Liver (tissue), 9 donors: Measurements from ENCODE around the gene AK5. TPM values are rescaled to one million over a fixed set of nuclear protein-coding genes. Genes with fewer than 3 reads are reported as not detected.

Source experiments
- DNase-seq: peaks from one replicate; pipeline ENCODE4 v3.0.0-alpha.2; 2017; ENCODE audit warnings: low spot score
- H3K27ac ChIP-seq, 2 donors: one replicate each; pipeline ENCODE4 v1.7.0; 2013; ENCODE audit warnings: inconsistent platforms in 2 of 2, low read length in 2 of 2, control low read depth in 1 of 2, low read depth in 1 of 2, mild to moderate bottlenecking in 1 of 2
- H3K27me3 ChIP-seq, 4 donors: one replicate each; pipeline versions ENCODE4 v1.6.1 to v1.7.0; 2013; ENCODE audit warnings: low read length in 3 of 4, inconsistent platforms in 1 of 4, mild to moderate bottlenecking in 1 of 4, moderate library complexity in 1 of 4; ENCODE audit not compliant: control insufficient read depth in 4 of 4, insufficient read depth in 4 of 4
- H3K36me3 ChIP-seq, 4 donors: one replicate each; pipeline versions ENCODE4 v1.6.1 to v1.7.0; 2013; ENCODE audit warnings: low read length in 3 of 4, mild to moderate bottlenecking in 3 of 4, low read depth in 1 of 4, moderate library complexity in 1 of 4; ENCODE audit not compliant: control insufficient read depth in 4 of 4, insufficient read depth in 3 of 4
- H3K4me1 ChIP-seq, 4 donors: one replicate each; pipeline versions ENCODE4 v1.6.1 to v1.7.0; 2013; ENCODE audit warnings: low read length in 3 of 4, mild to moderate bottlenecking in 3 of 4, moderate library complexity in 1 of 4; ENCODE audit not compliant: control insufficient read depth in 4 of 4, insufficient read depth in 4 of 4
- H3K4me3 ChIP-seq, 3 donors: one replicate each; pipeline versions ENCODE4 v1.6.1 to v1.7.0; 2013; ENCODE audit warnings: low read length in 3 of 3, control low read depth in 1 of 3, low read depth in 1 of 3, mild to moderate bottlenecking in 1 of 3
- H3K9ac ChIP-seq, 2 donors: one replicate each; pipeline ENCODE4 v1.7.0; 2013; ENCODE audit warnings: low read length in 2 of 2, mild to moderate bottlenecking in 2 of 2, moderate library complexity in 2 of 2, control low read depth in 1 of 2, low read depth in 1 of 2
- H3K9me3 ChIP-seq, 4 donors: one replicate each; pipeline versions ENCODE4 v1.6.1 to v1.7.0; 2013; ENCODE audit warnings: low read length in 3 of 4; ENCODE audit not compliant: control insufficient read depth in 4 of 4
- EGR1 ChIP-seq, 2 donors: IDR thresholded peaks; 2 replicates each; pipeline ENCODE4 v1.6.1; 2016 to 2018; ENCODE audit warnings: antibody characterized with exemption in 2 of 2, low read depth in 2 of 2
- FOXA1 ChIP-seq: IDR thresholded peaks from 2 replicates; pipeline ENCODE4 v1.6.1; 2016; ENCODE audit warnings: antibody characterized with exemption
- FOXA2 ChIP-seq: IDR thresholded peaks from 2 replicates; pipeline ENCODE4 v1.6.1; 2016; ENCODE audit warnings: antibody characterized with exemption
- GABPA ChIP-seq, 2 donors: IDR thresholded peaks in 1 of 2; conservative IDR thresholded peaks in 1 of 2; 2 replicates each; pipeline ENCODE4 v1.6.1; 2016; ENCODE audit warnings: antibody characterized with exemption in 2 of 2, mild to moderate bottlenecking in 1 of 2, moderate library complexity in 1 of 2
- HNF4A ChIP-seq, 2 donors: conservative IDR thresholded peaks; 2 replicates each; pipeline ENCODE4 v1.6.1; 2016; ENCODE audit warnings: antibody characterized with exemption in 2 of 2, mild to moderate bottlenecking in 2 of 2
- HNF4G ChIP-seq: IDR thresholded peaks from 2 replicates; pipeline ENCODE4 v1.6.1; 2016; ENCODE audit warnings: antibody characterized with exemption
- JUND ChIP-seq, 2 donors: IDR thresholded peaks; 2 replicates each; pipeline ENCODE4 v1.6.1; 2016; ENCODE audit warnings: antibody characterized with exemption in 2 of 2
- NR2F2 ChIP-seq: IDR thresholded peaks from 2 replicates; pipeline ENCODE4 v1.6.1; 2016; ENCODE audit warnings: antibody characterized with exemption
- RAD21 ChIP-seq, 2 donors: IDR thresholded peaks; 2 replicates each; pipeline ENCODE4 v1.6.1; 2016; ENCODE audit warnings: antibody characterized with exemption in 2 of 2, mild to moderate bottlenecking in 2 of 2
- RXRA ChIP-seq, 2 donors: IDR thresholded peaks; 2 replicates each; pipeline ENCODE4 v1.6.1; 2017 to 2018; ENCODE audit warnings: antibody characterized with exemption in 2 of 2, mild to moderate bottlenecking in 1 of 2
- TAF1 ChIP-seq: conservative IDR thresholded peaks from 2 replicates; pipeline ENCODE4 v1.6.1; 2016; ENCODE audit warnings: antibody characterized with exemption, mild to moderate bottlenecking
- YY1 ChIP-seq: IDR thresholded peaks from 2 replicates; pipeline ENCODE4 v1.6.1; 2016; ENCODE audit warnings: antibody characterized with exemption, mild to moderate bottlenecking
- WGBS: extraction: QIAGEN DNeasy Blood & Tissue Kit; methylation state at CpG from one replicate; pipeline ENCODE4 v1.1.7; 2013; 5-methylcytosine and 5-hydroxymethylcytosine counted together
- polyA plus RNA-seq, 2 donors: library from polyadenylated mRNA; stranded (reverse) in 1 of 2; unstranded in 1 of 2; fragments of 200-250 nt in 1 of 2; fragments of >200 nt in 1 of 2; fragmentation: Nextera tagmentation in 1 of 2; extraction: Ambion mirVana in 1 of 2; gene quantifications; one replicate each; pipeline versions ENCODE4 v1.2.1 to v1.2.3, GENCODE V29; 2013 to 2015
- total RNA-seq, 2 donors: library from RNA; depleted of rRNA; stranded (reverse); fragments of >200 nt; gene quantifications; one replicate each; pipeline ENCODE4 v1.2.3, GENCODE V29; 2014
- TF ChIP-seq, protein P1 (sequence below): IDR thresholded peaks from 2 replicates; pipeline ENCODE4 v1.6.1; 2016; ENCODE audit warnings: antibody characterized with exemption
- TF ChIP-seq, protein P2 (sequence below): fragments of 150-350 bp; IDR thresholded peaks from 2 replicates; pipeline ENCODE4 v1.5.1; 2017; ENCODE audit warnings: improper control_type of control experiment, low read depth, low read length; ENCODE audit not compliant: missing input control
- TF ChIP-seq, protein P3 (sequence below): IDR thresholded peaks from 2 replicates; pipeline ENCODE4 v1.6.1; 2016; ENCODE audit warnings: antibody characterized with exemption
- donor health status: healthy.
- donor health status: healthy.
- donor health status: healthy.
- donor health status: healthy.
- donor health status: healthy.

AK5 gene
- total and polyA plus RNA-seq, 4 donors = 0.12 to 0.33 (median 0.23) TPM

DNA sequence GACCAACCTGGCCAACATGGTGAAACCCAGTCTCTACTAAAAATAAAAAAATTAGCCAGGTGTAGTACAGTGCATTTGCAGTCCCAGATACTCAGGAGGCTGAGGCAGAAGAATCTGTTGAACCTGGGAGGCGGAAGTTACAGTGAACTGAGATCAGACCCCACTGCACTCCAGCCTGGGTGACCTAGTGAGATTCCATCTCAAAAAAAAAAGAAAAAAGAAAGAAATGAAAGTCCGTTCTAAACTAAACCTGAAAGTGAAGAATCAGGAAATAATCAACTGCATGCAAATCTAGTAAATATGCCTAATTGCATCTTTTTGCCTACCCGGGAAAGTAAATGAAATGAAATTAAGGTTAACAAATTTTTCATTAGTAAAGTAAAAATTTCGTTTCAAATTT, 301.1 kb downstream of the AK5 start:
- Histone ChIP-seq H3K27me3 (no peaks in the 10 kb centered on the region), H3K4me3 (no peak overlapping the region), H3K36me3 (peaks cover 0 to 37% (median 18%) of the 10 kb centered on the region in 4 donors), H3K9ac (no peak overlapping the region), H3K27ac (no peak overlapping the region), H3K9me3 (no peaks in the 10 kb centered on the region), H3K4me1 (peaks cover 0 to 18% (median 6%) of the 10 kb centered on the region in 4 donors)
- no peak for DNase-seq
- 94% methylated on average over 4 of the region's 4 CpGs for WGBS
- TF ChIP-seq HNF4G = no peak
- TF ChIP-seq RXRA (IDR thresholded peaks at IDR 0.05) = no peak
- TF ChIP-seq JUND (IDR thresholded peaks at IDR 0.05) = no peak
- no peak for TF ChIP-seq YY1
- no peak for TF ChIP-seq EGR1 (IDR thresholded peaks at IDR 0.05; ENCODE audit: low read depth in 2 of 2)
- TF ChIP-seq, protein P1, sequence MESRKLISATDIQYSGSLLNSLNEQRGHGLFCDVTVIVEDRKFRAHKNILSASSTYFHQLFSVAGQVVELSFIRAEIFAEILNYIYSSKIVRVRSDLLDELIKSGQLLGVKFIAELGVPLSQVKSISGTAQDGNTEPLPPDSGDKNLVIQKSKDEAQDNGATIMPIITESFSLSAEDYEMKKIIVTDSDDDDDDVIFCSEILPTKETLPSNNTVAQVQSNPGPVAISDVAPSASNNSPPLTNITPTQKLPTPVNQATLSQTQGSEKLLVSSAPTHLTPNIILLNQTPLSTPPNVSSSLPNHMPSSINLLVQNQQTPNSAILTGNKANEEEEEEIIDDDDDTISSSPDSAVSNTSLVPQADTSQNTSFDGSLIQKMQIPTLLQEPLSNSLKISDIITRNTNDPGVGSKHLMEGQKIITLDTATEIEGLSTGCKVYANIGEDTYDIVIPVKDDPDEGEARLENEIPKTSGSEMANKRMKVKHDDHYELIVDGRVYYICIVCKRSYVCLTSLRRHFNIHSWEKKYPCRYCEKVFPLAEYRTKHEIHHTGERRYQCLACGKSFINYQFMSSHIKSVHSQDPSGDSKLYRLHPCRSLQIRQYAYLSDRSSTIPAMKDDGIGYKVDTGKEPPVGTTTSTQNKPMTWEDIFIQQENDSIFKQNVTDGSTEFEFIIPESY = no peak
- no peak for TF ChIP-seq GABPA (IDR thresholded peaks at IDR 0.05 in 1 of 2, conservative IDR thresholded peaks at IDR 0.05 in 1 of 2)

DNA sequence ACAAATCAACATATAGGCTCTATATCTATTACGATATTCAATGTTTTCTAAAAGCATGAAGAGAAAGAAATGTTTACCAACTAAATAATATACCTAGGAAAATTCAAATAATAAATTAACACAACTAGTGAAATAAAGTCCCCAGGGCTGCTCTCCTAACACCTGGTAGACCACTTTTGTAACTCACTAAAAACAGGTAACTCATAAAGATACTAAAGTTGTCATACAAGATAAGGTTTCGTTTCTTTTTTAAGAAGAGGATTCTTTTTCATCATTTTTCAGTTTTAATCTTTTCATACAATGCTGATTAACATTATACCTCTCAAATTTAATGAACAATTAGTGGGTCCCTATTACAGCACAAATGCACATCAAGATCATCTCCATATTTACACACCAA, 301.7 kb downstream of the AK5 start:
- H3K27me3 ChIP-seq = no peaks in the 10 kb centered on the region
- DNase-seq = no peak
- no peak overlapping the region for H3K27ac ChIP-seq
- no peak for TF ChIP-seq YY1
- no peak for TF ChIP-seq HNF4A (conservative IDR thresholded peaks at IDR 0.05)
- no peak for TF ChIP-seq FOXA2
- TF ChIP-seq FOXA1 = no peak
- TF ChIP-seq, protein P2, sequence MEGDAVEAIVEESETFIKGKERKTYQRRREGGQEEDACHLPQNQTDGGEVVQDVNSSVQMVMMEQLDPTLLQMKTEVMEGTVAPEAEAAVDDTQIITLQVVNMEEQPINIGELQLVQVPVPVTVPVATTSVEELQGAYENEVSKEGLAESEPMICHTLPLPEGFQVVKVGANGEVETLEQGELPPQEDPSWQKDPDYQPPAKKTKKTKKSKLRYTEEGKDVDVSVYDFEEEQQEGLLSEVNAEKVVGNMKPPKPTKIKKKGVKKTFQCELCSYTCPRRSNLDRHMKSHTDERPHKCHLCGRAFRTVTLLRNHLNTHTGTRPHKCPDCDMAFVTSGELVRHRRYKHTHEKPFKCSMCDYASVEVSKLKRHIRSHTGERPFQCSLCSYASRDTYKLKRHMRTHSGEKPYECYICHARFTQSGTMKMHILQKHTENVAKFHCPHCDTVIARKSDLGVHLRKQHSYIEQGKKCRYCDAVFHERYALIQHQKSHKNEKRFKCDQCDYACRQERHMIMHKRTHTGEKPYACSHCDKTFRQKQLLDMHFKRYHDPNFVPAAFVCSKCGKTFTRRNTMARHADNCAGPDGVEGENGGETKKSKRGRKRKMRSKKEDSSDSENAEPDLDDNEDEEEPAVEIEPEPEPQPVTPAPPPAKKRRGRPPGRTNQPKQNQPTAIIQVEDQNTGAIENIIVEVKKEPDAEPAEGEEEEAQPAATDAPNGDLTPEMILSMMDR = no peak
- TF ChIP-seq, protein P3, sequence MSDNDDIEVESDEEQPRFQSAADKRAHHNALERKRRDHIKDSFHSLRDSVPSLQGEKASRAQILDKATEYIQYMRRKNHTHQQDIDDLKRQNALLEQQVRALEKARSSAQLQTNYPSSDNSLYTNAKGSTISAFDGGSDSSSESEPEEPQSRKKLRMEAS = no peak
- TF ChIP-seq EGR1 (IDR thresholded peaks at IDR 0.05; ENCODE audit: low read depth in 2 of 2) = no peak
- TF ChIP-seq RAD21 (IDR thresholded peaks at IDR 0.05) = no peak
- no peak for TF ChIP-seq GABPA (IDR thresholded peaks at IDR 0.05 in 1 of 2, conservative IDR thresholded peaks at IDR 0.05 in 1 of 2)
- TF ChIP-seq, protein P1 = no peak
- no peak for TF ChIP-seq HNF4G
- no peak for TF ChIP-seq TAF1
- no peak for TF ChIP-seq RXRA (IDR thresholded peaks at IDR 0.05)
- TF ChIP-seq NR2F2 = no peak
- no peak overlapping the region for H3K4me3 ChIP-seq
- H3K9me3 ChIP-seq = no peaks in the 10 kb centered on the region
- H3K4me1 ChIP-seq = peaks cover 0 to 18% (median 6%) of the 10 kb centered on the region in 4 donors
- WGBS = 97% methylated on average over 2 of the region's 2 CpGs
- H3K9ac ChIP-seq = no peak overlapping the region
- peaks cover 0 to 32% (median 16%) of the 10 kb centered on the region in 4 donors for H3K36me3 ChIP-seq
